Cortex of kidney (tissue), 1 donor: ENCODE measurements around the gene CALML6.

ENCODE experiments used
- DNase-seq: peaks from one replicate; lab custom pipeline; 2025; lab: John Stamatoyannopoulos, UW

Gene CALML6

DNA sequence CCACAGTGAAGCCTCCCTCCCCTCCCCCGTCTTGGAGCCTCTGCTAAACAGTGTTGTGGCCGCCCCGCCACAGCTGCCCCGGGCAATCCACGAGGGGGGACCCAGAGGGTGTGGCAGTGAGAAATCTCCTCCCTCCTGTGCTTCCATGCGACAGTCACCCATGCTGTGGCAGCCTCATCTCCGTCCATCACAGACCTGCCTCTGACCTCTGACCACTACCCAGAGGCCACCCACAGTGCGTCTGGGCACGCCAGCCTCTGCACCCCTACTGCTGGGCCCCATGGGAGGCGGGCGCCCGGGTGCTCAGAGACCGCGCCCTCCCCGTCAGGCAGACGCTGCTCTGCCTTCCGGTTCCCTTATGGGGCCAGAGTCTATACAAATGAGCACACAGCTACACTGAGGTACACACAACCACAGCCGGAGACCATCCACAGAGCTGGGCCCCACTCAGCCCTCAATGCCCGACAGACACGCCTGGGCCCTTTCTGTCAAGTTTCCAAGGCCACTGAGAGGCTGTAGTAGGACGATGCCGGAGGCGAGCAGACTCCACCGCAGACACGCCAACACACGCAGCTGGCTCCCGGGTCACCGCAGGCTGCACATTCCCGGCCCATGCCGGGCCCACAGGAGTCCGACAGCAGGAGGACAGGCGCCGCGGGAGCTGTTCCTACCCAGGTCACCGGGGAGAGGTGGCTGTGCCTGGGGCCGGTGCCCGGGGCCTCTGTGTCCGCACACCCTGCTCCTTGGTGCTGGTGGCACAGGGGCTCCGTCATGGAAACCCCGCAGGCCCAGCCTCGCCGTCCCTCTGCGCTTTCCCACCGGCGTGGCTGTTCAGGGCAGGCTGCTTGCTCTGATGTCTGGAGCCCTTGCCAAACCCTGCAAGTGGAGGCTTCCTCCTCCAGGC is 27.9 kb downstream of the CALML6 start:
- DNase-seq: no peak

DNA sequence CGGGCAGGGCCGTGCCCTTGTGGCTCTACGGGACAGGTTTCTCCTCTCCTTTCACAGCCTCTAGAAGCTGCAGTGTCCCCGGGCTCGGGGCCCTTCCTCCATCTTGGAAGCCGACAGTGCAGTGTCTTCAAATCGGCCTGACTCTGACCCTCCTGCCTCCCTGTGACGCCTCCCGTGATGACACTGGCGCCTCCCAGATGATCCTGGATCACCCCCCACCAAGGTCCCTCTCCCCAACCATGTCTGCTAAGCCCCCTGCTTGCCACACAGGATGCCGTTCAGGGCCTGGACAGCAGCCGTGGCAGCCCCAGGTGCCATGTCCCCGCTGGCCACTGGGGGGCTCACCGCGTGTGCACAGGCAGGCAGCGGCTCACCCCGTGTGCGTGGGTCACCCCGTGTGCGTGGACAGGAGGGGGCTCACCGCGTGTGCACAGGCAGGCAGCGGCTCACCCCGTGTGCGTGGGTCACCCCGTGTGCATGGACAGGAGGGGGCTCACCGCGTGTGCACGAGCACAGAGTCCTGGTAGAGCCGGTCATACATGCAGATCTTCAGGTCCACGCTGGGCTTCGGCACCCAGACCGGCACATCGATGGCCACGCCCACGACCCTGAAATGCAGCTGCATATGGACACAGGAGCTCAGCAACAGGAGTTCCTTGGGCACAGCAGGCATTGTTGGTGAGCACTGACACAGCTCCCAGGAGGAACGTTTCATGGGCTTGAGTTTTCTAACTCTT is 28.9 kb downstream of the CALML6 start:
- no peak for DNase-seq

GRCh38 chr1:1945782-1946393 is 30.8 kb downstream of the CALML6 start:
- DNase-seq: no peak

GRCh38 chr1:1946540-1946939 is 31.5 kb downstream of the CALML6 start:
- no peak for DNase-seq

DNA sequence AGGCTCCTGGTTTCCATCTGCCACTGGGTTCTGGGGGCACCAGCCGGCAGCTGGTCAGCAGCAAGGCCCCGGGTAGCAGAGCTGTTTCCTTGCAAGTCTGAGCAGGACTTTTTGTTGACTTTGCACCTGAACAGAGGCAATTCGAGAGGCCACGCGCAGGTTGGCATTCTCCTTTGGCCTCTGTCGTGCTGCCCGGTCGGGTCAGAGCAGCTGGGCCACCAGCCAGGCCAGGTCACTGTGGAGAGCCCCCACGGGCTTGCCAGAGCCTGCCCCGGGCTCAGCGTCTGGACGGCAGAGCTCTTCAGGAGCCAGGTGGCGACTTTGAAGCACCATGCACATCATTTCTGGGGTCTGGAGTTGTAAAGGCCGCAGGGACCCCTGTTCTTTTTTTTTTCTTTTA is 32.4 kb downstream of the CALML6 start:
- DNase-seq: no peak

DNA sequence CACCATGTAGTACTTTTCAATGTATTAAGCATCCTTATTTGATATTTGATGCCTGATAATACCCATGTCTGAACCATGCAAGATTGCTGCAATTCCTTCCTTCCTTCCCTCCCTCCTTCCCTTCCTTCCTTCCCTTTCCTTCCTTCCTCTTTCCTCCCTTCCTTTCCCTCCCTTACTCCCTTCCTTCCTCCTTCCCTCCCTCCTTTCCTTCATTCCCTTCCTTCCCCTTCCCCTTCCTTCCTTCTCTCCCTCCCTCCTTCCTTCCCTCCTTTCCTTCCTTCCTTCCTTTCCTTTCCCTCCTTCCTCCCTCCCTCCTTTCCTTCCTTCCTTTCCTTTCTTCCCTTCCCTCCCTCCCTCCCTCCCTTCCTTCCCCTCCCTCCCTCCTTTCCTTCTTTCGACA is 33.7 kb downstream of the CALML6 start:
- DNase-seq: no peak

DNA sequence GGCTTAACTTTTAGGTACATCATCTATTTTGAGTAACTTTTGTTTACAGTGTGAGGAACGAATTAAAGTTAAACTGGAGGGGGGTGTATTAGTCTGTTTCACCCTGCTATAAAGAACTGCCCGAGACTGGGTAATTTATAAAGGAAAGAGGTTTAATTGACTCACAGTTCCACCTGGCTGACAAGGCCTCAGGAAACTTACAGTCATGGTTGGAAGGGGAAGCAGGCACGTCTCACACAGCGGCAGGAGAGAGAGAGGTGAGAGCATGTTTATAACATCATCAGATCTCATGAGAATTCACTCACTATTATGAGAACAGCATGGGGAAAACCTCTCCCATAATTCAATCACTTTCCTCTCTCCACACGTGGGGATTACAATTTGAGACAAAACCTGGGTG is 35.9 kb downstream of the CALML6 start:
- no peak for DNase-seq

DNA sequence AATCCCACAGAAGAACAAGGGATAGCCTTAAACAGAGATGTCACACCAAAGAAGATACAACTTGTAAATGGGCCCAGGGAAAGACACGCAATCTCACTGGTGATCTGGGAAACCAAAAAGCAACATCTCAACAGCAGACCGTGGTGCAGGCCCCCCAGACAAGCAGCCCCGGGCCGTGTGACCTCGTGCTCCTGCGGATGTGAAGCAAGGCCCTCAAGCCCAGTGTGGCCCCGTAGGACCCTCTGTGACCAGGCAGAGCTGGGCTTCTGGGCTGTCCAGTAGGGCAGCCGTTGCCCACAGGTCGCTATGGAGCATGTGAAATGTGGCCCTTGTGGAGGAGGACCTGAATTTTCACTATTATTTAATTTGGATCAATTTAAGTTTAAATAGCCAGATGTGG is 39.0 kb downstream of the CALML6 start:
- no peak for DNase-seq

GRCh38 chr1:1954831-1955441 is 39.9 kb downstream of the CALML6 start:
- DNase-seq: no peak

DNA sequence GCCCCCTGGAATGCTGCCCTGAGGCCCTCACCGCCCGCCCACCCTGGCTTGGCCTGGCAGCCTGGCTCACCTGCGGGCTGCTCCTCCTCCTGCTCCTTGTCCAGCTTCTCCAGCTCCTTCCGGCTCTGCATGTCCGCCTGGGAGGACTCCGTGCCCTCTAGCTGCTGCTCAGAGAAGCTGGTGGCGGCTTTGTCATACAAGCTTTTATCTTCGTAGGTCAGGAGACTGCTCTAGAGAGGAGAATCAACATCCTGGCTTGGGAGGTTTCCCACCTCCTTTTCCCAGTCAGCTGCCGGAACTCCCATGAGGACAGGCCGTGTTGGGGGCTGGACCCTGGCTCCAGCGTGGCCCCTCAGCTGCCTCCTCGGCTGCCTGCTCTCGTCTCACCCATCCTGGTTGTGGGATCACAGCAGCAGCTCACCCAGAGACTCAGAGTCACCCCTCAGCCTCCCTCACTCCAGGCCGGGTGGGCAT is 40.6 kb downstream of the CALML6 start:
- no peak for DNase-seq

DNA sequence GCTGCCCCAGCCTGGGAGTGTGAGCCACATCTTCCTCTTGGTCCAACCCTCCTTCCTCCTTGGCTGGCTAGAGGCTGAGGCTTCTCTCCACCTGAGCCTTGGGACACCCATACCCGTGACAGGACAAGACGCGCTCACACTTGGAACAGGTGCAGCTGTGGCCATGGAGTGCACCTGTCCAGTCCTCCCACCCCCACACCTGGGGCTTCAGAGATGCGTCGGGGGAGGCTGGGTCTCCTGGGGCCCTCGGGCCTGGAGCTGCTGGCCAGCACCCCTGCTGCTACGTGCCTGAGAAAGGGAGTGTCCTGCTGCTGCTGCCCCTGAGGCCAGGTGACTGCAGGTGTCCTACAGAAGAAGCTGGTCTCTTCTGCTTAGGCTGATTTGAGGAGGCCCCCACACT is 41.0 kb downstream of the CALML6 start:
- no peak for DNase-seq

GRCh38 chr1:1956586-1957532 is 41.8 kb downstream of the CALML6 start:
- no peak for DNase-seq

DNA sequence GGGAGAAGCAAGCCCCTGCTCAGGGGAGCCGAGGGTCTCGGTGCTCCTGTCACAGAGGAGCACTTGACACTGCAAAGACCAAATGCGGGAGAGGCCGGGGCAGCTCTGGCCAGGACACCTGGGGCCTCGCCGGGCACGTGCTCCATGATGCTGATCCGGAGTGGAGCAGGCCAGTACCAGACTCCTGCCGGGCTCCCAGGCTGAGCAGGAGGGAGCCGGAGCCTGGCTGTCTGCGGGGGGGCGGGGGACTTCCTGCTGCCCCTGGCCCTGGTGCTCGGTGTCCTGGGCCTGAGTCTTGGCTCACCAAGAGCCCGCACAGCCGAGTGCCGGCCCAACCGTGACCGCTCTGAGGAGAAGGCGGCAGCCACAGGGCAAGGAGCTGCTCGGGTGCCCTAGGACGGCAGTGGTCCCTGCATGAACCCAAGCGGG is 42.5 kb downstream of the CALML6 start:
- DNase-seq: no peak

- DNase-seq: no peak
Observed at GRCh38 chr1:1958071-1958541, 43.0 kb downstream of the CALML6 start.

DNA sequence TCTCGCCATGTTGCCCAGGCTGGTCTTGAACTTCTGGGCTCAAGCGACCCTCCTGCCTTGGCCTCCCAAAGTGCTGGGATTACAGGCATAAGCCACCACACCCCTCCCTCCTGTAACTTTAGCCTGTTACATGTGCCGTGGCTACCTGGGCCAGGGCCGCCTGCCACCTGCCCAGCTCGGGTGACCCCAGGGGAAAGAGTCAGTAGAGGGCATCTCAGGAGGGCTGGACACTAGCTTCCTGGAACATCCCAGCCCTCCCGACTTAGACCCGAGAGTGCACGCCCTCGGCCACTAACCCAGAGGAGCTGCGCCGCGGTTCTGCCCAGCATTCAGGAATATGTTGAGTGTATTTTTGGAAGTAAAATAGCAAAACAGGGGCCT is 44.4 kb downstream of the CALML6 start:
- DNase-seq: no peak

- no peak for DNase-seq
Observed at GRCh38 chr1:1959840-1960479, 44.9 kb downstream of the CALML6 start.

DNA sequence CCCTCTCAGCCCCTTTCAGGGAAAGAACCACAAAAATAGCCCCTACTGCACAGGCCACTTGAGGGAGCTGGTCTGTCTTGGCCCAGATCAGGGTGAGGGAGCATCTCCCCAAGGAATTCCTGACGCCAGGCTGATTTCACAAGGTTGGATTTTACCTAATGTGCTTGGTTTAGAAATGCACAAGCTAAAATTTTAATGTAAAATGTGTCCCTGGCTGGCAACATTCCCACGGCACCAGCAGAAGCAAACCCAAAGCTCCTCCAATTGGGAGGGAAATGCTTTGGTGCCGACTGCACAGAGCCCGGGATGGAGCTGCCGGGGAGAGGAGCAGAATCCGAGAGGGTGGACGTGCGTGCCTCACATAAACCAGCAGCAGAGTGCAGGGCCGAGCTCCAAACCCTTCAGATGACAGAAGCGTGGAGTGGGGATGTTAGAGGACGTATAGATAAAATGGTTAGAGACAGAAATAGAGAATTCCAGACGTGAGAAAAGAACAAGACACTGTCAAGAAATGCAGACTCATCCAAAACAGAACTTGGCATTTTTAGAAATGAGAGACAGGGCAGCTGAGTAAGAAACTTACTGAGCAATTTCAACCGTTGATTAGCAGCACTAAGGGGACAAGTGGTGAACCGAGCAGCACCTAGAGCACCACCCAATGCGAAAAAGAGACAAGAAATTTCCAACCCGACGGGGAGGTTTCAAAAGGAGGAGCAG is 45.6 kb downstream of the CALML6 start:
- DNase-seq: no peak

- no peak for DNase-seq
Observed at GRCh38 chr1:1962752-1963151, 47.7 kb downstream of the CALML6 start.

- no peak for DNase-seq
Observed at GRCh38 chr1:1963570-1963969, 48.5 kb downstream of the CALML6 start.

DNA sequence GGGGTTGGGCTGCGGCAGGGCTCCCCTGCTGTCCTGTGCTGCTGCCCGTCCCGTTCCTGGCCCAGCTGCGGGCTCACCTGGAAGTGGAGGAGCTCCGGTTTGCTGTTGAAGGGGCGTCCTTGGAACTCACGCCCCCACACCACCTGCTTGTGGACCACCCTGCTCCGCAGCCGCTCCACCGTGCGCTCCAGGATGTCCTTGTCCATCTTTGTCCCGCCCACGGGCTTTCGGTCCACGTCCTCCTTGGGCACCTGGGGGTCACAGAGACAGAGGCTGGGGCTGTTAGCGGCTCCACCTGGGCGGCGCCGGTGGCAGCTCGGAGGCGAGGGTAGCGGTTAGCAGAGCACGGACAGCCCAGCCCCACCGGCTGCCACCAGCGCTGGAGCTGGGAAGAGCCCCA is 49.8 kb downstream of the CALML6 start:
- DNase-seq: no peak
